Measurements from ENCODE around the gene DNAJC5. TPM values are rescaled to one million over a fixed set of nuclear protein-coding genes. Genes with fewer than 3 reads are reported as not detected.

Gene DNAJC5
- total RNA-seq, 1 donor from 2014 or later: 53.9 TPM

GRCh38 chr20:63931735-63932134, 36.8 kb downstream of the DNAJC5 start:
- no peak for TF ChIP-seq CTCF (IDR thresholded peaks at IDR 0.05; ENCODE audit: insufficient read depth, low read length, poor library complexity, severe bottlenecking)
- no peak for DNase-seq (ENCODE audit: low read depth)
- peaks cover 8% of the 10 kb centered on the region for H3K36me3 ChIP-seq (ENCODE audit: control insufficient read depth, insufficient read depth, low read length)
- no peaks in the 10 kb centered on the region for H3K27me3 ChIP-seq (ENCODE audit: control insufficient read depth, insufficient read depth, low read length)
- no peak overlapping the region for H3K4me3 ChIP-seq (ENCODE audit: low read depth, low read length)

- DNase-seq (ENCODE audit: low read depth): no peak
- TF ChIP-seq CTCF (IDR thresholded peaks at IDR 0.05; ENCODE audit: insufficient read depth, low read length, poor library complexity, severe bottlenecking): no peak
- no peak overlapping the region for H3K4me3 ChIP-seq (ENCODE audit: low read depth, low read length)
- H3K36me3 ChIP-seq (ENCODE audit: control insufficient read depth, insufficient read depth, low read length): peaks cover 8% of the 10 kb centered on the region
- no peaks in the 10 kb centered on the region for H3K27me3 ChIP-seq (ENCODE audit: control insufficient read depth, insufficient read depth, low read length)
Measured at GRCh38 chr20:63932606-63933160, 37.8 kb downstream of the DNAJC5 start.

GRCh38 chr20:63933646-63934045, 38.7 kb downstream of the DNAJC5 start:
- Histone ChIP-seq H3K36me3 (ENCODE audit: control insufficient read depth, insufficient read depth, low read length) (peaks cover 8% of the 10 kb centered on the region), H3K27me3 (ENCODE audit: control insufficient read depth, insufficient read depth, low read length) (no peaks in the 10 kb centered on the region), H3K4me3 (ENCODE audit: low read depth, low read length) (no peak overlapping the region)
- TF ChIP-seq CTCF (IDR thresholded peaks at IDR 0.05; ENCODE audit: insufficient read depth, low read length, poor library complexity, severe bottlenecking): no peak
- DNase-seq (ENCODE audit: low read depth): no peak

- Histone ChIP-seq H3K4me3 (ENCODE audit: low read depth, low read length) (no peak overlapping the region), H3K36me3 (ENCODE audit: control insufficient read depth, insufficient read depth, low read length) (peaks cover 8% of the 10 kb centered on the region), H3K27me3 (ENCODE audit: control insufficient read depth, insufficient read depth, low read length) (no peaks in the 10 kb centered on the region)
- DNase-seq (ENCODE audit: low read depth): no peak
- TF ChIP-seq CTCF (IDR thresholded peaks at IDR 0.05; ENCODE audit: insufficient read depth, low read length, poor library complexity, severe bottlenecking): peak; percentile 48
Measured at GRCh38 chr20:63934271-63935068, 39.5 kb downstream of the DNAJC5 start.

GRCh38 chr20:63935447-63935846, 40.5 kb downstream of the DNAJC5 start:
- TF ChIP-seq CTCF (IDR thresholded peaks at IDR 0.05; ENCODE audit: insufficient read depth, low read length, poor library complexity, severe bottlenecking): no peak
- H3K4me3 ChIP-seq (ENCODE audit: low read depth, low read length): no peak overlapping the region
- H3K27me3 ChIP-seq (ENCODE audit: control insufficient read depth, insufficient read depth, low read length): no peaks in the 10 kb centered on the region
- no peak for DNase-seq (ENCODE audit: low read depth)
- peaks cover 7% of the 10 kb centered on the region for H3K36me3 ChIP-seq (ENCODE audit: control insufficient read depth, insufficient read depth, low read length)

All from kidney epithelial cell (primary cell).